Measurements from ENCODE around the gene PCF11.
"Not testable (repeated sequence)": the region's sequence is repeated elsewhere in the genome, so short reads cannot be mapped to it uniquely, and the experiment has no call there.

Gene PCF11, protein sequence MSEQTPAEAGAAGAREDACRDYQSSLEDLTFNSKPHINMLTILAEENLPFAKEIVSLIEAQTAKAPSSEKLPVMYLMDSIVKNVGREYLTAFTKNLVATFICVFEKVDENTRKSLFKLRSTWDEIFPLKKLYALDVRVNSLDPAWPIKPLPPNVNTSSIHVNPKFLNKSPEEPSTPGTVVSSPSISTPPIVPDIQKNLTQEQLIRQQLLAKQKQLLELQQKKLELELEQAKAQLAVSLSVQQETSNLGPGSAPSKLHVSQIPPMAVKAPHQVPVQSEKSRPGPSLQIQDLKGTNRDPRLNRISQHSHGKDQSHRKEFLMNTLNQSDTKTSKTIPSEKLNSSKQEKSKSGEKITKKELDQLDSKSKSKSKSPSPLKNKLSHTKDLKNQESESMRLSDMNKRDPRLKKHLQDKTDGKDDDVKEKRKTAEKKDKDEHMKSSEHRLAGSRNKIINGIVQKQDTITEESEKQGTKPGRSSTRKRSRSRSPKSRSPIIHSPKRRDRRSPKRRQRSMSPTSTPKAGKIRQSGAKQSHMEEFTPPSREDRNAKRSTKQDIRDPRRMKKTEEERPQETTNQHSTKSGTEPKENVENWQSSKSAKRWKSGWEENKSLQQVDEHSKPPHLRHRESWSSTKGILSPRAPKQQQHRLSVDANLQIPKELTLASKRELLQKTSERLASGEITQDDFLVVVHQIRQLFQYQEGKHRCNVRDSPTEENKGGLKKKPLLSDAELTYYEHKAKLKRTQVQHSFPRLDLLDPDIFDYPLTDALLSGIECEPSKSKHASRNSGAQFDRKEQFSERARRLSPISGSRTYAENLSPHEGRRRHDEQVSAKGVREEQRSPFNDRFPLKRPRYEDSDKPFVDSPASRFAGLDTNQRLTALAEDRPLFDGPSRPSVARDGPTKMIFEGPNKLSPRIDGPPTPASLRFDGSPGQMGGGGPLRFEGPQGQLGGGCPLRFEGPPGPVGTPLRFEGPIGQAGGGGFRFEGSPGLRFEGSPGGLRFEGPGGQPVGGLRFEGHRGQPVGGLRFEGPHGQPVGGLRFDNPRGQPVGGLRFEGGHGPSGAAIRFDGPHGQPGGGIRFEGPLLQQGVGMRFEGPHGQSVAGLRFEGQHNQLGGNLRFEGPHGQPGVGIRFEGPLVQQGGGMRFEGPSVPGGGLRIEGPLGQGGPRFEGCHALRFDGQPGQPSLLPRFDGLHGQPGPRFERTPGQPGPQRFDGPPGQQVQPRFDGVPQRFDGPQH (N-terminal part only)

DNA sequence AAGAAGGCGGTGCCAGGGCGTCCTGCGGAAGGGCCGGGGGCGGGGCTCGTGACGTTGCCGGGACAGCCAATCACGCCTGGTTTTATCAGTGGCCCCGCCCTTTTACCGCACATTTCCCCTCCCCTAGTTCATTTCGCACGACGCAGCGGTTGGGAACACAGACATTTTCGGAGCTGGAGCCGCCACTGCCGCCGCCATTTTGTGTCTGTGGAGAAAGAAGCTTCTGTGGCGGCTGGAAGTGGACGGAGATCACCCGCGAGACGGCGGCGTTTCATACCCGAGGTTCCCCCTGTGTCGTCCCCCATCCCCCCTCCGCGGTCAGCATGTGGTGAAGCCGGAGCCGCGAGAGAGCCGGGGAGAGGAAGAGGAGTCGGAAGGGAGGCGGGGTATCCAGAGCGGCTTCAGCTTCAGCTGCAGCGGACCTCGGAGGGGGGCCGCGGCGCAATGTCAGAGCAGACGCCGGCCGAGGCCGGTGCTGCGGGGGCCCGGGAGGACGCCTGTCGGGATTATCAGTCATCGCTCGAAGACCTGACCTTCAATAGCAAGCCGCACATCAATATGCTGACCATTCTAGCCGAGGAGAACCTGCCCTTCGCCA is at the start of gene PCF11:
TSS of gene PCF11 (plus strand) at position 136 of the 598 bp plus-strand sequence. CDS start at position 445, 309 bp downstream.
- DNase-seq = no peak

DNA sequence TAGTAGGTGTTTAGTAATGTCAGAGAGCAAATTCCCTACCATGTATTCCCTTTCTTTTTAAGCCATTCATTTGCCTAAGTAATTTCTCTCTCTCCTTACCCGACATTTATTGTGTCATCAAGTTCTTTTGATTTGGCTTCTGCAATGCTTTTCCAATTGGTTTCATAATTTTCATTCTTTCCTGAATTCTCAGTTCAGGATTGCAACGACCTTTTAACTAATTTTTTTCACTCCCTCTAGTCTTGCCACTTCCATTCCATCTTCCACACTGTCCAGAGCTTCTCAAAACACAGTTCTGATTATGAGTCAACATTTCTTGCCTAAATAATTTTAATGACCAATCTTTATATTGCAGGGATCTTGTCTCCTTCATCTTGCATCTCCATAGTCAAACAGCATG is 44.0 kb upstream of the PCF11 start:
- no peak for DNase-seq

DNA sequence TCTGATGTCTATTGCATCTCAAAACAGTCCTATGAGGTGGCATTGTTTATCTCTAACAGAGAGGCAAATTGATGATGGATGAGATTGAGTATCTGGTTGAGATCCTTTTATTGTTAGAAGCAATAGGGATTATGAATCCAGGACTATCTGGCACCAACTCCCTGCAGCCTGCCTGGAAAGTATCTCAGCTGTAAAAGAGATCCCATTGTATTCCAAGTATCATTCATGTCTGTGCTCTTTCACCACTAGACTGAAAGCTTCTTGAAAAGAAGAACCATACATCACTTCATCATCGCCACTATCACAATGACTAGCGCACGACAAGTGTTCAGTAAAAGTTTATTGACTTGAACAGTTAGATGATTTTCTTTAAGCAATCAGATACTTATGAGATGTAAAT is 41.9 kb upstream of the PCF11 start:
- no peak for DNase-seq

DNA sequence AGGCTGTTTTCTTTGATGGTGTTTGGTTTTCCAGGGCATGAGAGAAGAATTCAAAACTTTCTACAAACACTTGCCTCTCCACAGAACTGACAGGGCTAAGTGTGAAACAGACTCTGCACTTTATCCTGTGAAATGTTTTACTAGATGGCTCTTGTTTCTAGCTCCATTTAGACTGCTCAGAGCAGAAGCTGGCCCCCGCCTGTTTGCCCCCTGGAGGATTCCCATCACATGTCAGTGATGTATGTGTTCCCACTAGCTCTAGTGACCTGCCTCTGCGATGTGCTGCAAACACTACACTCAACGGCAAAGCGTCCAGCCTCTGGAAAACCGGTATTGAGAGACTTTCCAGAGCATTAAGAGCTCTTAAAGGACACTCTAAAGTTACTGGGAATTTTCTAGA is 41.4 kb upstream of the PCF11 start:
- no peak for DNase-seq

DNA sequence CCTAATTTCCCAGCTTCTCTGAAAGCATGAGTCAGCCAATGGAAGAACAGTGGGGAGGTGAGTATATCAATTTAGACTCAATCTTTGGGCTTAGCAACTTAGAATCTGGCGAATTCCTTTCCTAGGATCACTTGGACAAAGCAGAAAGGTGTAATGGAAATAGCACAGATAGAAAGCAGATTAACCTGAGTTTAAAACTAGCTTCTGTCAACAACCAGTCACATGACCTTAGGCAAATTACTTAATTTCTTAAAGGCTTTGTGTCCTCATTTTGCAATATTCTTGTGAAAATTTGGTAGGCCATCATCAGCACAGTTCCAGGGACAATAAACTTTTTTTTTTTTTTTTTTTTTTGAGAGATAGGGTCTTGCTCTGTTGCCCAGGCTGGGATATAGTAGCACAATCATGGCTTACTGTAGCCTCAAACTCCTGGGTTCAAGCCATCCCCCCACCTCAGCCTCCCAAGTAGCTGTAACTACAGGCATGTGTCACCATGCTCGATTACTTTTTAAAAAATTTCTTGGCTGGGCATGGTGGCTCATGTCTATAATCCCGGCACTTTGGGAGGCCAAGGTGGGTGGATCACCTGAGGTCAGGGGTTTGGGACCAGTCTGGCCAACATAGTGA is 40.8 kb upstream of the PCF11 start:
- no peak for DNase-seq

DNA sequence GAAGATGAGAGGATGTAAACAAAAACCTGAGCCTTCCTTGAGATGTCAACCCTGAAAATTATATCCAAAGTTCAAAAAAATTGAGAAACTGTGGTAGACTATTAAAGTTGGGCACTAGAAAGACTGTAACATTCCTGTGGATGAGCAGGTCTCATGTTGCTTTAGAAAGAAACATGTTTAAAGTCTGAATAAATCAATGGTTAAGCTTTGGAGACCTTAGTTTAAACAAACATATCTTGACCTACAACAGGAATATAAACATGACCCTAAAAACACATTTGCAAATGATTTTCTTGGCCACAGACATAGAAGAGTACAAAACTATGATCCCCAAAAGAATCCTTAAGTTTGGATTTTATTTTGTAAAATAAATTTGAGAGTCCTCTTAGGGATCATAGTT is 38.1 kb upstream of the PCF11 start:
- no peak for DNase-seq

DNA sequence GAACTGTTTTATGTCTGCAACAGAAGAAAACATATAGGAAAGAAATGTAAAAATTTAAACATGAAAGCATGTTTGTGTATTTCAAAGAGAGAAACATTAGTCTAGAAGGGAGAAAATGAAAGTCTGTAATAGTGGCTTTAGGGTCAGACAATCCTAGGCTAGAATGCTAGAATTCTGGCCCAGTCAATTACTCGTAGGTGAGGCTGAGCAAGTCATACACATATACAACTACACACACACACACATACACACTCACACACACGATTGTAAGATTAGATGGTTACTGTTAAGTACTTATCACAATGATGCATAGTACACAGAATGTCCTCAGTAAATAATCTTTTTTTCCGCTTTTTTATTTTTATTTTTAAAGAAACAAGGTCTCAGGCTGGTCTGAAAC is 37.7 kb upstream of the PCF11 start:
- DNase-seq = no peak

DNA sequence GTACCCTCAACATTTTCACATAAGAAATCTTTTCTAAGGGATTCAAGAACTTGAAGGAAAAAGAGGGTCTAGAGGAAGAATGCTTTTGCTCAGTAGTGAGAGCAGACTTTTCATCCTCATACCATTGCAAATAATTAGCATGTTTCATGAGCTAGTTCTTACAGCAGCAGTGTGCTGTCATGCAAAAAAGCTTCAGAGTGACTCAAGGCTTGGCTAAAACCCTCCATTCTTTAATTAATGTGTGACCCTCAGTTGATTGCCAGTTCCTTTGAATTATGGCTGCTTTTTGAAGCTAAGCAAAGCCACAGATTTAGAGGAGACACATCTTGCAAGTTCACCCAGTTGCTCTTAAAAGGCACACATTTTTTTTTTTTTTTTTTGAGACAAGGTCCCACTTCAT is 36.6 kb upstream of the PCF11 start:
- no peak for DNase-seq

DNA sequence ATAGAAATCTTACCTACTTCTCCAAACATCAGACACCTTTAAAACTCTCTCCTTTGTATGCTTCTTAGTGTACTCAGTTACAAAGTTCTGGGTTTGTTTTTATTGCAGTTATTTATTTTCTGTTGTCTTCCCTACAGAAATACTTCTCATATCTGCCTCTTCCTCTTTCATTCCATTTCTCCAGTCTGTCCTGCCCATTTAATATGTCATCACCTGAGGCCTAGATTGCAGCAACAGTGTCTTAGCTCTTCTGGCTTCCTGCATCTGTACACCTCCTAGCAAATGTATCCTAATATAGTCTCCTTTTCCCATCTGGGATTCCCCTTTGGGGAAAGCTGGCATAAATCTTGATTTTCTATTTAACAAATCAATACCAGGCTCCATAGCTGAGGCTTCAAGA is 34.9 kb upstream of the PCF11 start:
- no peak for DNase-seq

DNA sequence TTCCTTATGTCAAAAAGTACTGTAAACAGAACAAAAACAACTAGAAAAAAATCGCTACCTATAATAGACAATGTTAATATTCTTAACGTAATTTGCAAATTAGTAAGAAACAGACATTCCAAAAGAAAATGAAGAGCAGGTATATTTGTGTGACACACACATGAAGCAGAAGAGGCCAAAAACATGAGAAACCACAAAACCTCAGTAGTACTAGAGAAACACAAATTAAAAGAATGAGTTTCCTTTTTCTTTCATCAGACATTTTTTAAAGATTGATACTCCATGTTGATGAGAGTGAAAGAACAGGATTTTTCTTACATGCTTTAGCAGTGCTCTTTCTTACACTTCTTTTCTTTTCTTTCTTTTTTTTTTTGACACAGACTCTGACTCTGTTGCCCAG is 34.2 kb upstream of the PCF11 start:
- DNase-seq = no peak

DNA sequence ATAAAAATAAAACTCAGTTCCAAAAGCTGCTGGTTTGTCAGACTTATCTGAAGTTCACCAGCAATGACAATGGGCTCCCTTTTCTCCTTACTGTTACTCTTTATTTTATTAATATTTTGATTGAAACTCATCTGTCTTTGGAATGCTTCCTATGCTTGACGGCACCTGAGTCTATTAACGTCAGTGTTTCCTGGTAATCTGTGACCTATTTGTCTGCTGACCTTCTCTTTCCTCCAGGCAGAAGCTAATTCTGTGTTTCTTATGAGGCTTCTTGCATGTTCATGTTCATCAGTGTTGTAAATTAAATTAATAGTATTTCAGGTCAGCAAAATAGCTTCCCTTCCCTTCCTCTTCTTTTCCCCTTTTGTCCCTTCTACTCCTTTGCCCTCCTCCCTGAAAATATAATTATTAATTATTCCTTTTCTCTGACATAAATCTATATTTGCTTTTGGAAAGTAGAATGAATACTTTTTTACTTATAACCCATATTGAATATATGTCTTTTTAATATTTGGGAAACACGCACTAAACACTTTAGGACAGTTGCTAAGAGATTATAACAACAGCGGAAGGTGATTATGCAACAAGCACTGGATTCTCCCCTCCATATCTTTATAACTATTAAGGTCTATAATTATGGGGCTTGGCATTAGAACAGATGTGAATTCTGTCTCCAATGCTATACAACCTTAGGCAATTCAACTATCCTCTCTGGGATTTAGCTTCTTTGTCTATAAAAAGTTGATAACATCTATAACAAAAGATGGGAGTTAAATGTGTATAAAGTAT is 32.1 kb upstream of the PCF11 start:
- DNase-seq = no peak

DNA sequence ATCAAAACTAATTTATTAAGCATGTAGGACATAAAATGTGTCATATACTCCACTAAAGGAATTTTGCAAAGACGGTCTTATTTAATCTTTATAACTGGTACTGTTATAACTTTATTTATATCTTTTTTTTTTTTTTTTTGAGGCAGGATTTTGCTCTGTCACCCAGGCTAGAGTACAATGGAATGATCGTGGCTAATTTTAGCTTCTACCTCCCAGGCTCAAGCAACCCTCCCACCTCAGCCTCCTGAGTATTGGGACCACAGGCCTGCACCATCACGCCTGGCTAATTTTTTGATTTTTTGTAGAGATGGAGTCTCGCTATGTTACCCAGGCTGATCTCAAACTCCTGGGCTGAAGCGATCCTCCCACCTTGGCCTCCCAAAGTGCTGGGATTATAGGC is 31.4 kb upstream of the PCF11 start:
- no peak for DNase-seq

DNA sequence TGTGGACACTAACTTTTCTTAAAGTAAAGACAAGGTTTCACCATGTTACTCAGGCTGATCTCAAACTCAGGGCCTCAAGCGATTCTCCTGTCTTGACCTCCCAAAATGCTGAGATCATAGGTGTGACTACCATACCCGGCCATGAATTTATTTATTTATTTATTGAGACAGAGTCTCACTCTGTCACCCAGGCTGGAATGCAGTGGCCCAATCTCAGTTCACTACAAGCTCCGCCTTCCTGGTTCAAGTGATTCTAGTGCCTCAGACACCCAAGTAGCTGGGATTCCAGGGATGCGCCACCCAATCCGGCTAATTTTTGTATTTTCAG is 29.7 kb upstream of the PCF11 start:
- DNase-seq = no peak

DNA sequence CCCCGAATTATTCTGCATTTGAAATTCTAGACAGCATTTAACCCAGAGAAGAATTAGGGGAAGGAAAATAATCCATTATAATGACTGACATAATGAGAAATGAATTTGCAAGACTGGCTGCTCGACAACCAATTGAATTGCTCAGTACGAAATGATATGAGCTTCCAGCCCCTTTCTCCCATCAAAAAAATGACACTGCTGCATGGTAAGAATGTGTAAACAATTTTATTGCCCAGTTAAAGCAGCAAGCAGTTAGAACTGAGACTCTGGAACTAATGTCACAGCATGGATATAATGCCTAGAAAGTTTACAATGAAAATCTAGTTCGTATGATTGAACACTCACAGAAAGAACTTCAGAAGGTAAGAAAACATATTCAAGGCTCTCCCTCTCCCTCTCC is 24.7 kb upstream of the PCF11 start:
- DNase-seq = no peak

DNA sequence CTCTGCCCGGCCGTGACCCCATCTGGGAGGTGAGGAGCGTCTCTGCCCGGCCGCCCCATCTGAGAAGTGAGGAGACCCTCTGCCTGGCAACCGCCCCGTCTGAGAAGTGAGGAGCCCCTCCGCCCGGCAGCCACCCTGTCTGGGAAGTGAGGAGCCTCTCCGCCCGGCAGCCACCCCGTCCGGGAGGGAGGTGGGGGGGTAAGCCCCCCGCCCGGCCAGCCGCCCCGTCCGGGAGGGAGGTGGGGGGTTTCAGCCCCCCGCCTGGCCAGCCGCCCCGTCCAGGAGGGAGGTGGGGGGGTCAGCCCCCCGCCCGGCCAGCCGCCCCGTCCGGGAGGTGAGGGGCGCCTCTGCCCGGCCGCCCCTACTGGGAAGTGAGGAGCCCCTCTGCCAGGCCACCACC is 23.7 kb upstream of the PCF11 start:
- not testable (repeated sequence) for DNase-seq

DNA sequence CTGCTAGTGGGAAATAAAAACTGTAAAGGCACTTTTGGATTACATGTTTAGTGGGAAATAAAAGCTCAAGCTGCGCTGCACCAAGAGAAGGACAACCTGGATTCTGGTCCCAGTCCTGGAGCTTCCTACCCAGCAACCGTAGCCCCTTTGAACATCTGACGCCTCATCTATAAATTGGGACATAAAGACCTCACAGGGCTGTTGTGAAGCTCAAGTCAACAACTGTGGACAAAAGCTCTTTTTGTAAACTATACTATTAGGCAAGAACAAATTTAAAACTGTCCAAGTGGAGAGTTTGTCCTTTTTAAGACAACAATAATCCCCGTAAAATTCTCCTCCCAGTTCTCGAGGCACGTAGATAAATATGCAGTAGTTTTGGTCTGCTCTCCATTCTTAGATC is 17.6 kb upstream of the PCF11 start:
- DNase-seq = no peak

DNA sequence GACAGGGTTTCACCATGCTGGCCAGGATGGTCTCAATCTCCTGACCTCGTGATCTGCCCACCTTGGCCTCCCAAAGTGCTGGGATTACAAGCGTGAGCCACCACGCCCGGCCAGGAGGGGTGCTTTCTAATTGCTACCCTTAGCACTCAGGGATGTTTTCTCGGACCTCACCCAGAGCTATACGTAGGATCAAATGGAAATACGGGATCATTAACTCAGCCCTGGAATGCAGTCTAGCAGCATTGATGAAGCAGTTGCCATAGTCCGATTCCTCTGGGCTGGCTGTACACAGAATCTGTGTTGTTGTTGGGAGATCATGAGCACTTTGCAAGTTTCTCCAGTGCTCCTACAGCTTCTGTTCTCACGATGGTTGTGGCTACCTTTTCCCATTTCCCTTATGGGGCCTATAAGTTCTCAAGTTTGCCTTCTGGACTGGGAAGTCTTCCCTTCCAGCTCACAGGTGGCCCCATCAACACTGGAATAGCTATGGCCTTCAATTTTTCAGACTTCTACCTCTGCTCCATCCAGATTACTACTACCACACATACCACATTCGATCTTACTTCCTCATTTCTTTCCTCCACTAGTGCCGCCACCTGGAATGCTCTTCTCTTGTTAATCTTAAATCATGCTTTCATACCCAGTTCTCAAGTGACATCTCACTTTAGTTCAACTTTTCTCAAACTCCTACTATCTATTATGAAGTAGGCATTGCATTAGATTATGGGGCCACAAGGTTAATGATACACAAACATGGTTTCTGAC is 16.1 kb upstream of the PCF11 start:
- no peak for DNase-seq

DNA sequence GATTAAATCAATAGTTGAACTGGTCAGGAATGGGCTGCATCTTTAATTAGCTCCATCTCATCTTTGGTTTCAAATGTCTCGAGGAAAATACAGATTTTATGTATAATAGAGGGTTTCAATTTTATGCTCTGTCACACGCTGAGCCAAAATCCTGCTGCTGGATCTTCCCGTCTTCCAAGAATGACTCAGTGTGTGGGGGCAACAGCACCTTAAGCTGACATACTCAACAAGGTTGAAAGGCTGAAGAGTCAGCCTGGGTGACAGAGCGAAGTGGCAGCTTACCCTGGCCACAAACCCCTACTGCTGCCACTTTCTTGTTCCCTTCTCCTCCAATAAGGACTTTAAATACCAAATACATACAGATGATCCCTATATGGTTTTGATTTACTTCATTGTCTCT is 9.0 kb upstream of the PCF11 start:
- no peak for DNase-seq

DNA sequence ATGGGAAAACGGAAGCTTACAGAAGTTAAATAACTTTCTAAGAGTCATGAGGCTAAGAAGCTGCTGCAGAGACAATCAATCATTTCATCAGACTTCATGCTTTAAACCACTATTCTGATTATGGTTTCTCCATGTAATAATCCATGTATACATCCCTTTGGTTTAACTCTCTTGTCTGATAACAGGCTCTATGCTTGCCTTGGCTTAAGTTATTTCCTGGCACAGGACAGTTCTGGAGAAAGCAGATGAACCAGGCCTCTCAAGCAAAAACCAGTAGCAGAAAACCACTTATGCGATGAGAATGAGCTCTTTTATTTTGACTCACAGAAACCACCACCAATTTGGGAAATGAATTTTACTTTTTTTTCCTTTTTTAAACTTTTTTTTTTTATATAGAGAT is 6.5 kb upstream of the PCF11 start:
- DNase-seq = no peak

DNA sequence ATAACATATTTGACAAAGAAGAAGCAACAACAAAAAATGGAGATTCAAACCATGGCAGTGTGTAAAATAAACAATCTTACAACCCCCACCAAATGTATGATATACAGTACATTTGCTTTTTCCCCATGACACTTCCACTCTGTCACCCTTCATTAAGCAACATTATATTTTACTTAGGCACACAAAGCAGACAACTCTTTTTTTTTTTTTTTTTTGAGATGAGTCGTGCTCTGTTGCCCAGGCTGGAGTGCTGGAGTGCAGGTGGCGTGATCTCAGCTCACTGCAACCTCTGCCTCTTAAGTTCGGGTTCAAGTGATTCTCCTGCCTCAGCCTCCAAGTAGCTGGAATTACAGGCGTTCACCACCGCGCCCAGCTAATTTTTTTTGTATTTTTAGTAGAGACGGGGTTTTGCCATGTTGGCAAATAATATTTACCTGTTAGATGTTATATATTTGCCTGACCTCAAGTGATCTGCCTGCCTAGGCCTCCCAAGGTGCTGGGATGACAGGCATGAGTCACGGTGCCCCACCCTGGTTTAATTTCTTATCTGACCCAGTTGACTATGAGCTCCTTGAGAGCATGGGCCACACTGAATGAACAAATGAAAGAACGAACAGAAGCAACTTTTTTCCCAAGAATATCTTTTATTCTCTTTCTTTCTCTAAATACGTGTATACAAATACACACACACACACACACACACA is 5.5 kb upstream of the PCF11 start:
- DNase-seq = no peak

Data from NCI-H226 (cell line).